WTC11 (cell line): ENCODE data around the gene ERCC8.

Experiments
- ATF2 ChIP-seq: sonication (generic); formaldehyde crosslinking; IDR thresholded peaks from 2 replicates; pipeline ENCODE4 v1.8.1; 2022; ENCODE audit warnings: low read depth, missing genetic modification reagents, borderline replicate concordance
- CREM ChIP-seq: sonication (generic); formaldehyde crosslinking; IDR thresholded peaks from 2 replicates; pipeline ENCODE4 v1.8.1; 2022; ENCODE audit warnings: mild to moderate bottlenecking, missing genetic modification reagents, moderate library complexity
- CTCF ChIP-seq: fragments of 200-600 bp; IDR thresholded peaks from 2 replicates; pipeline ENCODE4 v1.8.0; 2022; ENCODE audit warnings: antibody characterized with exemption
- GABPB1 ChIP-seq: sonication (generic); formaldehyde crosslinking; IDR thresholded peaks from 2 replicates; pipeline ENCODE4 v1.8.1; 2023; ENCODE audit warnings: mild to moderate bottlenecking, missing genetic modification reagents
- HMGXB4 ChIP-seq: sonication (generic); formaldehyde crosslinking; IDR thresholded peaks from 2 replicates; pipeline ENCODE4 v1.8.1; 2023; ENCODE audit warnings: mild to moderate bottlenecking, moderate library complexity, missing genetic modification reagents
- MLX ChIP-seq: sonication (generic); formaldehyde crosslinking; IDR thresholded peaks from 2 replicates; pipeline ENCODE4 v1.8.1; 2023; ENCODE audit warnings: mild to moderate bottlenecking, missing genetic modification reagents, moderate library complexity
- NR2C2 ChIP-seq: sonication (generic); formaldehyde crosslinking; IDR thresholded peaks from 2 replicates; pipeline ENCODE4 v1.8.0; 2022; ENCODE audit warnings: mild to moderate bottlenecking, missing genetic modification reagents
- TEAD4 ChIP-seq: sonication (generic); formaldehyde crosslinking; IDR thresholded peaks from 2 replicates; pipeline ENCODE4 v1.8.0; 2022; ENCODE audit warnings: mild to moderate bottlenecking, missing genetic modification reagents
- USF2 ChIP-seq: sonication (generic); formaldehyde crosslinking; IDR thresholded peaks from 2 replicates; pipeline ENCODE4 v1.8.1; 2023; ENCODE audit warnings: mild to moderate bottlenecking, missing genetic modification reagents, moderate library complexity
- ZBTB43 ChIP-seq: sonication (generic); formaldehyde crosslinking; IDR thresholded peaks from 2 replicates; pipeline ENCODE4 v1.8.1; 2023; ENCODE audit warnings: mild to moderate bottlenecking, missing genetic modification reagents
- ZNF232 ChIP-seq: sonication (generic); formaldehyde crosslinking; IDR thresholded peaks from 2 replicates; pipeline ENCODE4 v1.8.0; 2022; ENCODE audit warnings: mild to moderate bottlenecking, missing genetic modification reagents
- ZNF317 ChIP-seq: sonication (generic); formaldehyde crosslinking; IDR thresholded peaks from 2 replicates; pipeline ENCODE4 v1.8.1; 2023; ENCODE audit warnings: low read depth, mild to moderate bottlenecking, moderate library complexity, missing genetic modification reagents, borderline replicate concordance
- TF ChIP-seq, protein P1 (sequence below): sonication (generic); formaldehyde crosslinking; IDR thresholded peaks from 2 replicates; pipeline ENCODE4 v1.8.1; 2022; ENCODE audit warnings: low read depth, mild to moderate bottlenecking, moderate library complexity, missing genetic modification reagents, borderline replicate concordance
- TF ChIP-seq, protein P2 (sequence below): fragments of 250-450 bp; sonication (Bioruptor Pico); conservative IDR thresholded peaks from 2 replicates; pipeline ENCODE4 v1.9.0; 2021; ENCODE audit warnings: mild to moderate bottlenecking

DNA sequence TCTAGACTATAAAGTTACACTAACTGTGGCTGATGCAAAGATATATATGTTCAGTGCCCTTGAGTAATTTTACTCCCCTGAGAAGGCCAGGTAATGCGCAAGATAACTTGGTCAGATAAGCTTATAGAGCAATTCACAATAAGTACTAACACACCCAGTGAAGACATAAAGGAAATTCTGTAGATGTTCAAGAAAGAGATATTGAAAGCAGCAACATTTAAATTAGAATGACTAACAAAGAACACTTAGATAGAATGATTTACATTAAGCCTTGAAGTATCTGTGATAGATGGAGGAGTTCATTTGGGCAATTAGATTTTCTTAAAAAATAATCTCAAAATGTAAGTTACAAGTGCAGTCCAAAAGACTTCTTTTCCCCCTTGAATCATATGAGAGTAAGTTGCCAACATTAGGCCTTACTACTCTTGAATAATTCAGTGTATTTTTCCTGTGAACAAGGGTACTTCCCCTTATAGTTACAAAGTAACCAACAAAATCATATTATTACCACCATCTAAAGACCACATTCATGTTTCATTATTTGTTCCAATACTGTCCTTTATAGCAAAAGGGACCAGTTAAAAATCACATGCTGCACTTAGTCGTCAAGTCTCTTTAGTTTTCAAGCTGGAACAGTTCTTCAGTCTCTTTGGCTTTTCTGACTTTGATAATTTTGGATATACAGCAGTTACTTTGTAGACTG, 56.4 kb downstream of the ERCC8 start:
- TF ChIP-seq ZNF232 (CRISPR knock-in tag) (no peak), TEAD4 (CRISPR knock-in tag) (no peak), HMGXB4 (CRISPR knock-in tag) (no peak), CTCF (no peak), GABPB1 (CRISPR knock-in tag) (no peak), NR2C2 (CRISPR knock-in tag) (no peak), CREM (no peak), USF2 (no peak), MLX (CRISPR knock-in tag) (no peak), ZBTB43 (CRISPR knock-in tag) (no peak), ATF2 (CRISPR knock-in tag) (no peak), ZNF317 (CRISPR knock-in tag) (no peak)
- TF ChIP-seq, protein P1, sequence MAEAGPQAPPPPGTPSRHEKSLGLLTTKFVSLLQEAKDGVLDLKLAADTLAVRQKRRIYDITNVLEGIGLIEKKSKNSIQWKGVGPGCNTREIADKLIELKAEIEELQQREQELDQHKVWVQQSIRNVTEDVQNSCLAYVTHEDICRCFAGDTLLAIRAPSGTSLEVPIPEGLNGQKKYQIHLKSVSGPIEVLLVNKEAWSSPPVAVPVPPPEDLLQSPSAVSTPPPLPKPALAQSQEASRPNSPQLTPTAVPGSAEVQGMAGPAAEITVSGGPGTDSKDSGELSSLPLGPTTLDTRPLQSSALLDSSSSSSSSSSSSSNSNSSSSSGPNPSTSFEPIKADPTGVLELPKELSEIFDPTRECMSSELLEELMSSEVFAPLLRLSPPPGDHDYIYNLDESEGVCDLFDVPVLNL (CRISPR knock-in tag), result no peak
- TF ChIP-seq, protein P2, sequence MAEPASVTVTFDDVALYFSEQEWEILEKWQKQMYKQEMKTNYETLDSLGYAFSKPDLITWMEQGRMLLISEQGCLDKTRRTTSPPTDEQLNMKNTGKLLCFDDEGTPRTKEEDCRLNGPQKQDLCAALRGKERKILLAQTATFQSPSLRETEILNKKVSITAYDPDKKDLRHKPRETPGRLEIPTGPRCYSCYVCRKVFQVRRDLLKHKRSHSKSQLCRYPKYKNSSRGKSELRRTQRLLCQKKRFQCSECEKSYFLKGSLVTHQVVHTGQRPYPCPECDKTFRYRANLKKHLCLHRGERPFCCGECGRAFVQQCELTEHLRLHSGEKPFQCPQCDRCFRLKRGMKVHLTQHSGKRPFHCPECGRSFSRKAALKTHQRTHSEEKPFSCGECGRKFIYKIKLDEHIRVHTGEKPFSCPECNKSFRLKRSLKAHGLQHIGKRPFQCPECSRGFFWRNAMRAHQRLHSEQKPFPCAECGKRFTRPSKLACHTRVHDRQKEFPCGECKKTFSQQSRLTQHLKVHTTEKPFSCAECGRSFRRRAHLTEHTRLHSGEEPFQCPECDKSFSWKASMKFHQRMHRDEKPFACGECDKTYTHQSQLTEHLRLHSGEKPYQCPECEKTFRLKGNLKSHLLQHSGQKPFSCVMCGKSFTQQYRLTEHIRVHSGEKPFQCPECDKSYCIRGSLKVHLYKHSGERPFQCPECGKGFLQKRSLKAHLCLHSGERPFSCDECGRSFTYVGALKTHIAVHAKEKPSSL (CRISPR knock-in tag), result no peak
